Glomerular endothelial cell (primary cell): Measurements from ENCODE around the gene PPIH. TPM values are rescaled to one million over a fixed set of nuclear protein-coding genes. Genes with fewer than 3 reads are reported as not detected.

ENCODE experiments used
- total RNA-seq: library from RNA; depleted of rRNA; stranded (reverse); fragments of >200 nt; gene quantifications from 2 replicates; pipeline ENCODE4 v1.2.3, GENCODE V29; 2015

PPIH gene
- total RNA-seq, 1 donor from 2014 or later = 40.6 TPM

Other genes starting within 250 kb of the PPIH start
- 0.63 TPM in 1 of 2 replicates, not detected in the other for gene ZMYND12, start 202.4 kb upstream of the PPIH start, total RNA-seq
- 26.4 and 30.0 TPM in 2 replicates for gene PPCS, start 201.9 kb upstream of the PPIH start, total RNA-seq
- 0.34 and 0.64 TPM in 2 replicates for gene CCDC30, start 195.1 kb upstream of the PPIH start, total RNA-seq
- gene YBX1, start 24.0 kb downstream of the PPIH start, total RNA-seq = 620 TPM in 2 replicates
- not detected in 2 replicates for gene CLDN19, start 81.8 kb downstream of the PPIH start, total RNA-seq
- gene P3H1, start 108.6 kb downstream of the PPIH start, total RNA-seq = 120 and 202 TPM in 2 replicates
- 5.3 and 11.6 TPM in 2 replicates for gene C1orf50, start 108.8 kb downstream of the PPIH start, total RNA-seq
- not detected in 2 replicates for gene TMEM269, start 126.6 kb downstream of the PPIH start, total RNA-seq
- 5.1 and 9.2 TPM in 2 replicates for gene ERMAP, start 158.7 kb downstream of the PPIH start, total RNA-seq
- gene SVBP, start 159.0 kb downstream of the PPIH start, total RNA-seq = 15.5 and 22.4 TPM in 2 replicates
- gene ZNF691, start 188.2 kb downstream of the PPIH start, total RNA-seq = 8.5 and 9.0 TPM in 2 replicates